ENCODE data around the gene ADD2.
"Not testable (repeated sequence)": the region's sequence is repeated elsewhere in the genome, so short reads cannot be mapped to it uniquely, and the experiment has no call there.

The ADD2 gene

GRCh38 chr2:70627211-70627898 lies 140.6 kb downstream of the ADD2 start:
- TF ChIP-seq, protein P1, sequence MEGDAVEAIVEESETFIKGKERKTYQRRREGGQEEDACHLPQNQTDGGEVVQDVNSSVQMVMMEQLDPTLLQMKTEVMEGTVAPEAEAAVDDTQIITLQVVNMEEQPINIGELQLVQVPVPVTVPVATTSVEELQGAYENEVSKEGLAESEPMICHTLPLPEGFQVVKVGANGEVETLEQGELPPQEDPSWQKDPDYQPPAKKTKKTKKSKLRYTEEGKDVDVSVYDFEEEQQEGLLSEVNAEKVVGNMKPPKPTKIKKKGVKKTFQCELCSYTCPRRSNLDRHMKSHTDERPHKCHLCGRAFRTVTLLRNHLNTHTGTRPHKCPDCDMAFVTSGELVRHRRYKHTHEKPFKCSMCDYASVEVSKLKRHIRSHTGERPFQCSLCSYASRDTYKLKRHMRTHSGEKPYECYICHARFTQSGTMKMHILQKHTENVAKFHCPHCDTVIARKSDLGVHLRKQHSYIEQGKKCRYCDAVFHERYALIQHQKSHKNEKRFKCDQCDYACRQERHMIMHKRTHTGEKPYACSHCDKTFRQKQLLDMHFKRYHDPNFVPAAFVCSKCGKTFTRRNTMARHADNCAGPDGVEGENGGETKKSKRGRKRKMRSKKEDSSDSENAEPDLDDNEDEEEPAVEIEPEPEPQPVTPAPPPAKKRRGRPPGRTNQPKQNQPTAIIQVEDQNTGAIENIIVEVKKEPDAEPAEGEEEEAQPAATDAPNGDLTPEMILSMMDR (IDR thresholded peaks at IDR 0.05; ENCODE audit: extremely low read depth, insufficient read depth, missing control alignments) = no peak
- in situ Hi-C loops (cut with MboI; ENCODE audit: low pct_unique_long_range_greater_than_20kb, low sequenced_read_pairs, unreplicated experiment) = loop anchor here (25.0 kb wide), 1 partner anchor 715 kb away; the partner anchor contains the start of gene MXD1
- DNase-seq (ENCODE audit: low spot score) = no peak

- in situ Hi-C loops (cut with MboI; ENCODE audit: low pct_unique_long_range_greater_than_20kb, low sequenced_read_pairs, unreplicated experiment) = loop anchor here (25.0 kb wide), 1 partner anchor 714 kb away; the partner anchor contains the start of gene MXD1
- TF ChIP-seq, protein P1 (IDR thresholded peaks at IDR 0.05; ENCODE audit: extremely low read depth, insufficient read depth, missing control alignments) = no peak
- DNase-seq (ENCODE audit: low spot score) = no peak
Measured at GRCh38 chr2:70626254-70626990, 141.6 kb downstream of the ADD2 start.

DNA sequence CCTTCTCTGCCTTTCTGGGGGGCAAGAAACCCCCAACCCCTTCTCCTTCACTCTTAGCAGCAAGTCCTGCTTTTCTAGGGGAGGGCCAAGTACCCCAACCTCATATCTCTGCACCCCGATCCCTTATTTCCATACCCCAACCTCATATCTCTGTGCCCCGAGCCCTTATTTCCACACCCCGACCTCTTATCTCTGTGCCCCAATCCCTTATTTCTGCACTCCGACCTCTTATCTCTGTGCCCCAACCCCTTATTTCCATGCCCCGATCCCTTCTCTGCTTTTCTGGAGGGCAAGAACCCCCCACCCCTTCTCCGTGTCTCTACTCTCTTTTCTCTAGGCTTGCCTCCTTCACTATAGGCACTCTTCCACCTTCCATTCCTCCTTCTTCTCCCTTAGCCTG lies 146.5 kb downstream of the ADD2 start:
- not testable (repeated sequence) for DNase-seq (ENCODE audit: low spot score)
- in situ Hi-C loops (cut with MboI; ENCODE audit: low pct_unique_long_range_greater_than_20kb, low sequenced_read_pairs, unreplicated experiment) = loop anchor here (25.0 kb wide), 1 partner anchor 91 kb away; no protein-coding TSS in a partner anchor

GRCh38 chr2:70620020-70620419 lies 148.0 kb downstream of the ADD2 start:
- in situ Hi-C loops (cut with MboI; ENCODE audit: low pct_unique_long_range_greater_than_20kb, low sequenced_read_pairs, unreplicated experiment) = loop anchor here (25.0 kb wide), 1 partner anchor 92 kb away; no protein-coding TSS in a partner anchor

GRCh38 chr2:70619167-70619566 lies 148.8 kb downstream of the ADD2 start:
- TF ChIP-seq, protein P1 (IDR thresholded peaks at IDR 0.05; ENCODE audit: extremely low read depth, insufficient read depth, missing control alignments) = no peak
- in situ Hi-C loops (cut with MboI; ENCODE audit: low pct_unique_long_range_greater_than_20kb, low sequenced_read_pairs, unreplicated experiment) = loop anchor here (10.0 to 25.0 kb wide), 2 partner anchors 93 to 304 kb away; no protein-coding TSS in a partner anchor
- no peak for DNase-seq (ENCODE audit: low spot score)

More at GRCh38 chr2:70620020-70620419, 148.0 kb downstream of the ADD2 start:
- TF ChIP-seq, protein P1 (IDR thresholded peaks at IDR 0.05; ENCODE audit: extremely low read depth, insufficient read depth, missing control alignments) = no peak
- DNase-seq (ENCODE audit: low spot score) = no peak

GRCh38 chr2:70616168-70616694 lies 151.8 kb downstream of the ADD2 start:
- in situ Hi-C loops (cut with MboI; ENCODE audit: low pct_unique_long_range_greater_than_20kb, low sequenced_read_pairs, unreplicated experiment) = loop anchor here (10.0 to 25.0 kb wide), 2 partner anchors 96 to 301 kb away; no protein-coding TSS in a partner anchor

More at GRCh38 chr2:70616168-70616694, 151.8 kb downstream of the ADD2 start:
- DNase-seq (ENCODE audit: low spot score) = no peak
- TF ChIP-seq, protein P1 (IDR thresholded peaks at IDR 0.05; ENCODE audit: extremely low read depth, insufficient read depth, missing control alignments) = no peak
